Activated CD8-positive, alpha-beta memory T cell treated with anti-CD3 and anti-CD28 coated beads, Interleukin-2, amount 50 U/mL, for 1 hour (primary cell): Measurements from ENCODE around the gene CADM1.

Experiments
- DNase-seq: peaks from one replicate; pipeline ENCODE4 v3.0.0-alpha.2; 2020; ENCODE audit errors: extremely low read depth

CADM1 gene

DNA sequence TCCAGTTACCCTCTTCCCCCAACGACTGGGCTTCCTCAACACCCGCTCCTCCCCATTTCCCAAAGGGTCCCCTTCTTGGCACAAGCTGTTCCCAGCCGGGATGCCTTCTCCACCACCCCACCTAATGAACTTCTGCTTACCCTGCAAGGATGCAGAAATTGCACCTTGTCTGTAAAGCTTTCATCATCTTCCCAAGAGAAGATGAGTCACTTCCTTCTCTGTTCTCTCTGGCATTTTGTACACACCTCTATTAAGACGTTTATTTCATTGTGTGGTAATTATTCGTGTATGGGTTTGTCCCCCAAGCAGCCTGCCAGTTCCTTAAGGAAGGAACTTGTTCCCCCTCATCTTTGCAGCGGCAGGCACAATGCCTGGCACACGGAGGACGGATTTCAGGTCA lies 351.1 kb downstream of the CADM1 start:
- DNase-seq = no peak

DNA sequence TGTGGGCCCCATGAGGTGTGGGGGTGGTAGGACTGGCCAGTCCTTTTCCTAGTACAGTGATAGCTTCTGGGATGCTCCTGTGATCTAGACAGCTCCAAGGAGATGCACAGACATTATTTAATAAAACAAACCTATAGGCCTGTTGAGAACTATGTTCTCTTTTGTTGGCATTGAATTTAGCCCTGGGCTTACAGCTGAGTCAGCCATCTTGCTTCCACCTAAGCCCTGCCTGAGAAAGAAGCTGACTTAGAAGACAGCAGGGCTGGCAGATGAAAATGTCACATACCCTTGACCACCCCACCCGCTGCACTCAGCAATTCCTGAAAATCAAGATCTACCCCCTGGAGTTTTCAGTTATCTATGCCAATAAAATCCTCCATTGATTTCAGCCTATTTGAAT lies 353.2 kb downstream of the CADM1 start:
- no peak for DNase-seq

DNA sequence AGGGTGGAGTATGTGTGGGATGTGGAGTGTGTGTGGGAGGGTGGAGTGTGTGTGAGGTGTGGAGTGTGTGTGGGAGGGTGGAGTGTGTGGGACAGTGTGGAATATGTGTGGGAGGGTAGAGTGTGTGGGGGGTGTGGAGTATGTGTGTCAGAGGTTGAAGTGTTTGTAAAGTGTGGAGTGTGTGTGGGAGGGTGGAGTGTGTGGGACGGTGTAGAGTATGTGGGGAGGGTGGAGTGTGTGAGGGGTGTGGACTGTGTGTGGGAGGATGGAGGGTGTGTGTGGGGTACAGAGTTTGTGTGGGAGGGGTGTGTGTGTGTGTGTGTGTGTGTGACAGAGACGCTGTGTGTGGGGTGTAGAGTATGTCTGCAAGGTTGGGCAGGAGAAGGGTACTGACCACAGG lies 355.5 kb downstream of the CADM1 start:
- DNase-seq = no peak

DNA sequence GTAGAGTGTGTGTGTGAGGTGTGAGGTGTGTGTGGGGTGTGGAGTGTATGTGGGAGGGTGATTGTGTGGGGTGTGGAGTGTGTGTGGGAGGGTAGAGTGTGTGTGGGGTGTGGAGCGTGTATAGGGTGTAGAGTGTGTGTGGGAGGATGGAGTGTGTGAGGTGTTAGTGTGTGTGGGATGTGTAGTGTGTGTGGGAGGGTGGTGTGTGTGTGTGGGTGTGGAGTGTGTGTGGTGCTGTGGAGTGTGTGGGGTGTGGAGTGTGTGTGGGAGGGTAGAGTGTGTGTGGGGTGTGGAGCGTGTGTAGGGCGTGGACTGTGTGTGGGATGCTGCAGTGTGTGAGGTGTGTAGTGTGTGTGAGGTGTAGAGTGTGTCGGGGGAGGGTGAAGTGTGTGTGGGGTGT lies 356.1 kb downstream of the CADM1 start:
- no peak for DNase-seq

DNA sequence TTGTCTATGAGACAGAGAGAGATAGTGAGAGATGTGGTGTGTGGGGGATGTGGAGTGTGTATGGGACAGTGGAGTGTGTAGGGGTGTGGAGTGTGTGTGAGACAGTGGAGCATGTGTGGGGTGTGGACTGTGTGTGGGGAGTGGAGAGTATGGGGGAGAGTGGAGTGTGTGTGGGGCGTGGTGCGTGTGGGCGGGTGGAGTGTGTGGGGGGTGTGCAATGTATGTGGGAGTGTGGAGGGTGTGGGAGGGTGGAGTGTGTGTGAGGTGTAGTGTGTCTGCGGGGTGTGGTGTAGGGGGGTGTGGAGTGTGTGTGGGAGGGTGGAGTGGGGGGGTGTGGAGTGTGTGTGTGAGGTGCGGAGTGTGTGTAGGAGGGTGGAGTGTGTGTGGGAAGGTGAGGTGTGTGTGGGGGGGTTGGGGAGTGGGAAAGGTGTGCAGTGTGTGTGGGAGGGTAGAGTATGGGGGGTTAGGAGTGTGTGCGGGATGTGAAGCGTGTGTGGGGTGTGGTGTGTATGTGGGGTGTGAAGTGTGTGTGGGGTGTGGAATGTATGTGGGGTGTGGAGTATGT lies 356.9 kb downstream of the CADM1 start:
- no peak for DNase-seq

DNA sequence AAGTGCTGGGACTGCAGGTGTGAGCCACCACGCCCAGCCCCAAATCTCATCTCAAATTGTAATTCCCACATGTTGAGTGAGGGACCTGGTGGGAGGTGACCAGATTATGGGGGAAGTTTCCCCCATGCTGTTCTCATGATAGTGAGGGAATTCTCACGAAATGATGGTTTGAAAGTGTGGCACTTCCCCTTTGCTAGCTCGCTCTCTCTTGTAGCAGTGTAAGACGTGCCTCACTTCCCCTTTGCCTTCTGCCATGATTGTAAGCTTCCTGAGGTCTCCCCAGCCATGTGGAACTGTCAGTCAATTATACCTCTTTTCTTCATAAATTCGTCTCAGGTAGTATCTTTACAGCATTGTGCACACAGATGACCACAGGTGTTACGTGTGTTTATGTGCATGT lies 357.8 kb downstream of the CADM1 start:
- no peak for DNase-seq

DNA sequence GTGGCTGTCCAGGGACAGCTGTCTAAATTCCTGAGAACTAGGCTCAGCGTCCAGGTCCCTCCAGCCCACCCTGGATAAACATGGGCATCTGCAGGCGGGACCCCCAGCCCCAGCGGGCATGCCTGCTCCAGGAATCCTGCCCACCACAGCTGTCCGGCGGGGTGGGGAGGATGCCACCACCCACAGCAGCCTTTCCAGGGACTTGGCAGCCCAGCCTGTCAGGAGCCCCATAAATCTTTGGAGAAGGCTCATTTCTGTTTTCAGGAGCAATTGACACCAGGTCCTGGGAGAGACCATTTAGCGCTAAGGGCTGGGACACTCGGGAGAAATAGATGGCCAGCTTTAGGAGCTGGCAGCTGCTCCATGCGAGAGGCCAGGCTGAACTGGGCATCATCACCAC lies 358.9 kb downstream of the CADM1 start:
- no peak for DNase-seq

DNA sequence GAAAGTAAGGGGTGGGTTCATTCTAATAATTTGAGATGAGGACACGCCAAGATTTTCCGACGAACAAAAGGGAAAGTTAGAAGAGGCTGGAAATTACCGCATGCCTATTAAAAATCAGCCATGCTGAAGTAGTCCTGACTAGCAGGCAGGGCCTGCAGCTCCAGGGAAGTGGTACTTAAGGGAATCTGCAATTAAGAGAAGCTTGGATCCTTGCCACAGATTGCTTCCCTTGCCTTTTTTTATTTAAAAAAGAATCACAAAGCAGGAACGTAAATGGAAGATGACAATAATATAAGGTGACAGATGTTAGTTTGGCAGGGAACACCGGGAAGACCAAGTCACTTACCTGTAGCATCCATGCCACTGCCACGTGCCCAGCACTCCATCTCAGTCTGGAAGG lies 359.3 kb downstream of the CADM1 start:
- no peak for DNase-seq

DNA sequence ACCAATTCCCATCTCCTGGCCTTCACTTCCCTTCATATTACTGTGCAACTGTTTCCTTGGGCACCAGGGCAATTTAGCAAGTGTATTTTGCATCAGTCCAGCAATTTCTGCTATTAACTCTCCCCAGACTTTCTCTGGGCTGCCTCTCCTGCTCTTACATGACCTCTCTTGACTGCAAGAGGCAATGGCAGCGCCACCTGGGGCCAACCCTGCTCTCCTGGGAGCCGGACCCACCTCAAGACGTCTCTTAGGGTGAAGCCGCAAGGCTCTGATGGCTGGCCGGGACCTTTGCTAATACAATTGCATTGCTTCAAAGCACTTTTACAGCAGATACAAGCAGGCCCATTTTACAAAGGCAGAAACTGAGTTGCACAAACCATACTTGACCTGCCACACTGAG lies 360.2 kb downstream of the CADM1 start:
- DNase-seq = no peak

DNA sequence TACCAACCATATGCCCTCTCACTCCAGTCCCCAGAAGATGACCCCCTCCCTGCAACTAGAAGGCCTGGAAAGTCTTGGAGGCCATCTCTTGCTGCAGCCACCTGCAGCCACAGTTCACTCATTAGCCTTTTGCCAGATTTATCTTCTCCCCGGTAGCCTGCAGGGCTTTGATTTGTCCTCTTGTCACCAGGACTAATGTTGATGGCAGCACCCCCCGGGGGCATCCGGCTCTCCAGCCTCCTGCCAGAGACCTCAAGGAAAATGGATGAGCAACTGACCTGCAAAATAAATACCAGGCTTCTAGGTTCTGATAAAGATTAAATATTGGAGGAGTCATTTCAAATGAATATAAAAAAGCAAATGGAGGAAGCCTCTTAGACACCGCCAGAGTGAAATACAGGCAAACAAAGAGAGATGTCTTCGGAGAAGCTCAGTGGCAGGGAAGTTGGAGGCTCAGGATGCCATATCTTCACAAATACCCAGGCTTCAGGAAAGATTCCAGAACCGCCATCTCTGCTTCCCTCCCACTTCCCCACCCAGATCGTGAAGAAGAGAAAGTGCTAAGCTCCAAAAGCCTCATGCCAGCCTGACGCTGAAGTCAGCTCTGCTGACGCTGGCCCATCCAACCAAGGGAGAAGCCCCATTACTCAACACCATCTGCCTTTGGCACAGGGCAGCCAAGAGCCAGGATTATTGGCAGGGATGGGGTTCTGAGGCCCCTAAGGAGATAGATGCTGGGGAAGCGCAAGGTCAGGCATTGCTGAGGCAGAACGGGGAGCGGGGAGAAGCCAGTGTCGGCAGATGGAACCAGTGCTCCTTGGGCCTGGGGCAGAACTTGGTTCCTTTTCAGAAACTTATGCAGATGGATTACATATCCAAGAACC lies 362.7 kb downstream of the CADM1 start:
- no peak for DNase-seq

DNA sequence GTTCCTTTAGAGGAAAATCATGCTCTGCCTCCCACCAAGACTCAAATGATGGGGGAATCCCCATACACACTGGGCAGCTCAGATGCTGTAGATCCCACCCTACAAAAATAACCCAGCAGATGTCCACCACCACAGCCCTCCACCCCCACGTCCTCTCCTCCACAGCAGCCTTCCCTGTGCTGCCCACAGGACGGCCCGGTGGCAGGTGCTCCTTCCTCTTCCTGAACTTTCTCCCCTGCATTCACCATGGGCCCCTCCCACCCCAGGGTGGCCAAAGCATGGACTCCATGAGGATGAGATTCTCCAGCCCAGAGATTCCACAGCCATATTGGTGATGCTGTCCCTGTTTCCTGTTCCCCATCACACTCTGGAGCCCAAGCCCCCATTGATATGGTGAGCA lies 368.3 kb downstream of the CADM1 start:
- DNase-seq = no peak

DNA sequence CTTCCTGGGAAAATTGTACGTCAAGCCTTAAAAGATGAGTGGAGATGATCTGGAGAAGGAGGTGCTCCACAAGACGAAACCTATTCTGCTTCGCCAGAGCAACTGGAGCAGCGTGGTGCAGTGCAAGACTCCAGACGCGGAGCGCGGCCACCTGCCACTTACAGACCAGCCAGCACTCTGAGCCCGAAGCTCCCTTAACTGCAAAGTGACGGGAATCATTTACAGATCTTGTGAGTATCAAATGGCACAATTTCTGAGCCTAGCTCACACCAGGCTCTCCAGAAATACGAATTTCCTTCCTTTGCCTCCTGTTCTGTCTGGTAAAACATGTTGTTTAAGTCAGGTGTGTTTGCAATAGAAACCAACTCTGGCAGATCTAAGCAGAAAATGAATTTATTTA lies 369.3 kb downstream of the CADM1 start:
- no peak for DNase-seq

DNA sequence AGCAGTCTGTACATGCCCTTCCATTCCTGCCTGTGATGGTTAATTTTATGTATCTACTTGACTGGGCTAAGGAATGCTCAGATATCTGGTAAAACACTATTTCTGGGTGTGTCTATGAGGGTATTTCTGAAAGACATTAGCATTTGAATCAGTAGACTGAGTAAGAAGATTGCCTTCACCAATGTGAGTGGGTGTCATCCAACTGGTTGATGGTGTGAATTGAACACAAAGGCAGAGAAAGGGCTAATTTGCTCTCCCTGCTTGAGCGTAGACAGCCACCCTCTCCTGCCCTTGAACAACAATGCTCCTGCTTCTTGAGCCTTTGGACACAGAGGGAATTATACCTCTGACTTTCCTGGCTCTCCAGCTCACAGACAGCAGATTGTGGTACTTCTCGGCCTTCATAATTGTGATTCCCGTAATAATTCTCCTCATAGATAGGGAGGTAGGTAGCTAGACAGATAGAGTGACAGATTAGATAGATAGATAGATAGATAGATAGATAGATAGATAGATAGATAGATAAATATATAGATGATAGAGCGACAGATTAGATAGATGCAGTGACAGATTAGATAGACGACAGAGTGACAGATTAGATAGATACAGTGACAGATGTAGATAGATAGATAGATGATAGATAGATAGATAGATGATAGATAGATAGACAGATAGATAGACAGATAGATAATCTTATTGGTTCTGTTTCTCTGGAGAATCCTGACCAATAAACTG lies 370.6 kb downstream of the CADM1 start:
- DNase-seq = no peak

DNA sequence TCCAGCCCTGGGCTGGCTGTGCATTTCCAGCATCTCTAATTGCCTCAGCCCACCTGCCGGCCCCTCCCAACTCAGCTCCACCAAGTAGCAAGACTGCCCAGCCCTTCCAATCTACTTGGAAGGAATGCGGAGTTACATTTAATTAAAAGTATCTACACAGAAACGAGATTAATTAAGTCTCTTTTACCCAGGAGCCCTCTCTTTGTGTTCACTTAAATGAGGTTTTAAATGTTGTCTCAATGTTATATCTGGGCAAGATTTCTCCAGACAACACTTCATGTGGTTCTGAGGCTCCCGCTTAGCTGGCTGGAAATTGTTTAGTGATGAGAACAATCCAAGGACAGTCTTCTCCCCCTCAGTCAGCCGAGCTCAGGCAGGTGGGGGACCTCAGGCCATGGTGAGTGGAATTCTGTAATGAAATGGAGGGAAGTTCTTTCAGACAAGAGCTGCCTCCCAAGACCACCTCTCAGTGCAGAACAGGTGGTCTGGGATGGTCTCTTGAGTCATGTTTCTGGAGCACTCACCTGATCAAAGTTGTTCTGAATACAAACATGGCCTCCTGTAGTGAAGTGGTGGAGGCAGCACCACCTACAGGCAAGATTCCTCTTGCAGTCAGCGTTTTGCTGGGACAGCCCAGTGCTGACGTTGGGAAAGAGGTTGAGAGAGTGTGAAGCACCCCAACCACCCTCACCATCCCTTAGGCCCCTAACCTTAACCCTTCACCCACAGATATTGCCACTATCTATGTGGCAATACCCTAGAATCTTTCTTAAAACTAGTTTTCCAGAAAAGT lies 371.6 kb downstream of the CADM1 start:
- DNase-seq = no peak

DNA sequence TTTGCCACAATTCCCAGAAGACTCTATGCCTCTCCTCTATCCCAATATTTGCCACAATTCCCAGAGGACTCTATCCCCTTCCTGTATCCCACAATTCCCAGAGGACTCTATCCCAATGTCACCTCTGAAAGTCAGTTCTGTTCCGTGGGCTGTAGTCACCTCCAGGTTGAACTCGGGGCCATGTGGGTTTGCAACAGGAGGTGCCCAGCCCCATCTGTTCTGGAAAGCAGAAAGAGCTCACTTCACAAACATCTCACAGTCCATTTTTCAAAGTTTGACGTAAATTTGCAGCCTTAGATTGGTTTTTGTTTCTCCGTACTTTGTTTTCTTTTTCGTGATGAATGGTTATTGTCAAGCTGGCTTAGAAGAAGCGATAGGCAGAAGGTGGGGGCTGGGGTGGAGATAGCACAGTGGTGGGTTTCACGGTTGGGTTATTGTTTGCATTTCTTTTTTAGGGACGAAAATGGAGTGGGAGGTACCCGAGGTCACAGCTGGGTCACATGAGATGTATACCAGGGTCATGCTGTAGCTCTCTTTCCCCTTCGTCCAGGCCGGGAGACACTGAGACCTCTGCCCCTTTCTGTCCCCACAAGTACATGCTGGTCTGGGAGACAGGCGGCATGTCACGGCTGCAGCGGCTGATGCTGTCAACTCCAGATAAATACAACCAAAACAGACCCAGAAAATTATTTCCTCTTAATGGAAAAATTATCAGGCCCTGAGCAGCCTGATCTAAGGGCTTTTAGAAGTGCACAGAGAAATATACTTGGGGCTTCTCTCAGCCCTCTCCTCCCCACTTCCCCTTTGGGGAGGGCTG lies 374.5 kb downstream of the CADM1 start:
- DNase-seq = no peak

DNA sequence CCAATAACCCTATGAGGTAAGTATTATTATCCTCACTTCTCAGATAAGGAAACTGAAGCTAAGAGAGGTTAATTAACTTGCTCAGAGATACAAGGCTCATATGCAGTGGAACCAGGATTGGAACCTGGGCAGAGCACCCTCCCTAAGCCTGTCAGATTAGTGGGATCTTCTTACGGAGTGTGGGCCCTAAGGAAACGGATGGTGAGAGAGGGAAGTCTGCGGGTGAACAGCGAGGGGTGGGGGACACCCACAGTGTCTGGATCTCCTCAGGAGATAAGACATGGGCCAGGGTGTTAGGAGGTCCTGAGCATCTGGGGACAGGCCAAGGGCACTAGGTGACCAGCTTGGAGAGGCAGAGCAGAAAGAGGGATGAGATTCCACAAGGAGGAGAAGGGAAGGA lies 376.0 kb downstream of the CADM1 start:
- no peak for DNase-seq

DNA sequence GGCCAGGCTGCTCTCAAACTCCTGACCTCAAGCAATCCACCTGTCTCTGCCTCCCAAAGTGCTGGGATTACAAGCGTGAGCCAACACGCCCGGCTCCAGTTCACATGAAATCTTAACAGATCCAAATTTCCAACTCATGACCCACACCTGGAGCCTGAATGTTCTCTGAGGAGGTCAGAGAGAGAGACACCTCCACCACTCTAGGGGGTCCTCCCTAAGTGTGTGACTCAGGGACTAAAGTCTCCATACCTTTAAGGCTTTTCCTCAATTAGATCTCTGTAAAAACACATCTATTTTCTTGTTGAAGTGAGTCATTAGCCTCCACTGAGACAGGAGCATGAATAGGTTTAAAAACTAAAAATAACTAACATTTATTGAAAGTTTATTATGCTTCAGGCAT lies 376.4 kb downstream of the CADM1 start:
- no peak for DNase-seq

DNA sequence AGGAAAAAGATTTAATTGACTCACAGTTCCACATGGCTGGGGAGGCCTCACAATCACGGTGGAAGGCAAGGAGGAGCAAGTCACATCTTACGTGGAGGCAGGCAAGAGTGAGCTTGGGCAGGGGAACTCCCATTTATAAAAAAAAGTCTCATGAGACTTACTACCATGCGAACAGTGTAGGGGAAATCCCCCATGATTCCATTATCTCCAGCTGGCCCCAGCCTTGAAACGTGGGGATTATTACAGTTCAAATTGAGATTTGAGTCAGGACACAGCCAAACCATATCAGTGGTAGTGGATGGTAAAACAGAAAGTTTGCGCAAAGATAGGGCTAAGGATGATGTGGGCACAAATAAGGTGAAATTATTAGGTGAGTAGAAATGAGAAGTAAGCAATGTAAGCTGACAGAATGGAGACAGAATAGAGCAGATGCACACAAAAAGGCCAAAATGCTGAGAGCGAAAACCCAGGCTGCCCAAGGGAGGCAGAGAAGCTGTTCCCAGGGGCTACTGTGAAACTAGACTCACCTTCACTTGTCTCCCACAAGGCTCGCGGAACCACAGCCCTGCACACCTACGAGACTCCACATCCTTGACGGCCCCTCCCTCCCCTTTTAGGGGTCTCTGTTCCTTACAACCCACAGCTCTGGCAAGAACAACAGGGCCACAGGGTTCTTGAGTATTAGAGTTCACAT lies 377.6 kb downstream of the CADM1 start:
- DNase-seq = no peak

DNA sequence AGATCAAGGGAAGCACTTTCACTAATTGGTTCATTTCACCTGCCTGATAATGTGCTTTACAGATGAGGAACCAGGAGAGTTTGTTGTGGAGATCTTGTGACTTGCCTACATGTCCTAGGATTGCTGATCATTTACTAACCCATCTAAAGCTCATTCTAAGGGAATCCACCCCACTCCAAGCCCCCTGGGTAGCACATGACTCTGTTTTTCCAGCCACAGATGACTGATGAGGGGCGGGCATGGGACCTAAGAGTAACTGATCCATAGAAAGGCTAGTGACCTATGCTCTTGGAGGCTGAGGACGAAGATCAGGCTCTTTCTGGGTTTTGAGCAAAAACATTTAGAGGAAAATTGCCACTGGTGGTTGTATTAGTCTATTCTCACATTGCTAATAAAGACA lies 378.1 kb downstream of the CADM1 start:
- no peak for DNase-seq

DNA sequence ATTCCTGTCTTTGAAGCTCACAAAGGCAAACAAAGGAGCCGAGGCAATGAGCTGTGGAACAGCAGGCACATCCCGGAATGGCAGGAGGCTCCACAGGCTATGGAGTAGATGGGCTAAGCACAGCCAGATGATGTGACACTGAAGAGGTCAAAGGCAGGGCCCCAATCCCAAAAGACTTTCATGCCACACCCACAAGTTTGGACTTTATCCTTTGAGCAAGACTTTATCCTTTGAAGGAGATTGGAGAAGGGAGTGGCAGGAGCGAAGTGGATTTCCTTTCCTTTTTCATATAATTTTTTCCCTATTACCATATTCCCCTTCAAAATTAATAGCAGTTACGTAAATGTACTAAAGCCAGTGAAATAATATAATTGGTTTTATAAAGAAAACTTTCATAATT lies 379.4 kb downstream of the CADM1 start:
- DNase-seq = no peak

DNA sequence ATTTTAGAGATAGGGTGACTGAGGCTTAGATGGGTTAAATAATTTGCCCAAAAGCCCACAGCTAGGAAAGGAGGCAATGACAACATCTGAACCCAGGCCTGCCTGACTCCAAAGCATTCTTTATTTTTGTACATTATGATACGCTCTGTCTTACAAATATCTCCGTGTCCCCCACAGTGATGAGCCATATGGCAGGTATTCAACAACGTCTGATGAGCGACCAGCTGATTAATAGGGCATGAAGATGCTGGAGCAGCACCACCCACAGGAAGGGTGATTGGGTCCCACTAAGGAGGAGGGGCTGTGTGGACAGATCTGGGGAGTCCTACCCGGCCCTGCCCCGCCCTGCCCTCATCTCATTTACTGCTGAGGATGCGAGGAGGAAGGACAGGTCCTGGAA lies 380.6 kb downstream of the CADM1 start:
- no peak for DNase-seq
